ENCODE results near the gene HIP1R.

HIP1R gene

GRCh38 chr12:122895320-122895703 lies 60.1 kb downstream of the HIP1R start:
- Mint-ChIP-seq H3K36me3 (ENCODE audit: low read depth) (no peaks in the 10 kb centered on the region), H3K9me3 (no peaks in the 10 kb centered on the region), H3K4me3 (peak overlapping the region; percentile 90 to 94 (median 91)), H3K27me3 (ENCODE audit: low read depth) (peaks cover 5% of the 10 kb centered on the region), H3K27ac (peak overlapping the region; percentile 49 to 86 (median 80)), H3K4me1 (peaks cover 56% of the 10 kb centered on the region)
- TF ChIP-seq, protein P1, sequence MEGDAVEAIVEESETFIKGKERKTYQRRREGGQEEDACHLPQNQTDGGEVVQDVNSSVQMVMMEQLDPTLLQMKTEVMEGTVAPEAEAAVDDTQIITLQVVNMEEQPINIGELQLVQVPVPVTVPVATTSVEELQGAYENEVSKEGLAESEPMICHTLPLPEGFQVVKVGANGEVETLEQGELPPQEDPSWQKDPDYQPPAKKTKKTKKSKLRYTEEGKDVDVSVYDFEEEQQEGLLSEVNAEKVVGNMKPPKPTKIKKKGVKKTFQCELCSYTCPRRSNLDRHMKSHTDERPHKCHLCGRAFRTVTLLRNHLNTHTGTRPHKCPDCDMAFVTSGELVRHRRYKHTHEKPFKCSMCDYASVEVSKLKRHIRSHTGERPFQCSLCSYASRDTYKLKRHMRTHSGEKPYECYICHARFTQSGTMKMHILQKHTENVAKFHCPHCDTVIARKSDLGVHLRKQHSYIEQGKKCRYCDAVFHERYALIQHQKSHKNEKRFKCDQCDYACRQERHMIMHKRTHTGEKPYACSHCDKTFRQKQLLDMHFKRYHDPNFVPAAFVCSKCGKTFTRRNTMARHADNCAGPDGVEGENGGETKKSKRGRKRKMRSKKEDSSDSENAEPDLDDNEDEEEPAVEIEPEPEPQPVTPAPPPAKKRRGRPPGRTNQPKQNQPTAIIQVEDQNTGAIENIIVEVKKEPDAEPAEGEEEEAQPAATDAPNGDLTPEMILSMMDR (IDR thresholded peaks at IDR 0.05; ENCODE audit: unreplicated experiment in 3 of 3) = no peak

GRCh38 chr12:122895704-122896636 lies 60.7 kb downstream of the HIP1R start, which contains the start of gene VPS37B:
Gene VPS37B, minus strand, starts transcription at chr12:122896124. Its CDS starts 62 bp downstream, at chr12:122896062.
- Mint-ChIP-seq H3K27me3 (ENCODE audit: low read depth) (peaks cover 5% of the 10 kb centered on the region), H3K27ac (peak within 1 kb of the TSS; percentile 49 to 86 (median 80)), H3K36me3 (ENCODE audit: low read depth) (no peaks in the 10 kb centered on the region), H3K4me1 (peaks cover 50% of the 10 kb centered on the region), H3K9me3 (no peaks in the 10 kb centered on the region), H3K4me3 (peak within 1 kb of the TSS; percentile 90 to 94 (median 91))
- TF ChIP-seq, protein P1 (IDR thresholded peaks at IDR 0.05; ENCODE audit: unreplicated experiment in 3 of 3) = no peak

- Mint-ChIP-seq H3K4me1 (peaks cover 43% of the 10 kb centered on the region), H3K4me3 (peak overlapping the region; percentile 90 to 94 (median 91)), H3K36me3 (ENCODE audit: low read depth) (no peaks in the 10 kb centered on the region), H3K27ac (peak overlapping the region; percentile 49 to 86 (median 80)), H3K27me3 (ENCODE audit: low read depth) (peaks cover 5% of the 10 kb centered on the region), H3K9me3 (no peaks in the 10 kb centered on the region)
- TF ChIP-seq, protein P1 (IDR thresholded peaks at IDR 0.05; ENCODE audit: unreplicated experiment in 3 of 3) = no peak
Observed at GRCh38 chr12:122896662-122897061, 61.4 kb downstream of the HIP1R start.

- no peak overlapping the region for H3K27ac Mint-ChIP-seq
- TF ChIP-seq, protein P1 (IDR thresholded peaks at IDR 0.05; ENCODE audit: unreplicated experiment in 3 of 3) = no peak
- H3K9me3 Mint-ChIP-seq = no peaks in the 10 kb centered on the region
- H3K27me3 Mint-ChIP-seq (ENCODE audit: low read depth) = peaks cover 15% of the 10 kb centered on the region
- H3K4me3 Mint-ChIP-seq = no peak overlapping the region
- H3K4me1 Mint-ChIP-seq = peaks cover 21% of the 10 kb centered on the region
- H3K36me3 Mint-ChIP-seq (ENCODE audit: low read depth) = no peaks in the 10 kb centered on the region
Observed at GRCh38 chr12:122899887-122900286, 64.6 kb downstream of the HIP1R start.

GRCh38 chr12:122902854-122903692 lies 67.8 kb downstream of the HIP1R start:
- Mint-ChIP-seq H3K27me3 (ENCODE audit: low read depth) (peaks cover 15% of the 10 kb centered on the region), H3K36me3 (ENCODE audit: low read depth) (no peaks in the 10 kb centered on the region), H3K9me3 (peaks cover 2% of the 10 kb centered on the region), H3K4me3 (no peak overlapping the region), H3K4me1 (peaks cover 13% of the 10 kb centered on the region), H3K27ac (no peak overlapping the region)
- TF ChIP-seq, protein P1 (IDR thresholded peaks at IDR 0.05; ENCODE audit: unreplicated experiment in 3 of 3) = no peak
